ENCODE data around the gene C16orf96. TPM values are rescaled to one million over a fixed set of nuclear protein-coding genes. Genes with fewer than 3 reads are reported as not detected.

The C16orf96 gene
- total and polyA plus RNA-seq, 2 of the 8 experiments (the other 6 are each of a cell fraction or from before 2014, with no cell fraction given): 1.0 to 1.3 TPM

- TF ChIP-seq CHD7 (IDR thresholded peaks at IDR 0.05; ENCODE audit: insufficient replicate concordance, low read length) (no peak), SAP30 (IDR thresholded peaks at IDR 0.05; ENCODE audit: insufficient read depth, insufficient replicate concordance, low read length) (no peak), POLR2A (IDR thresholded peaks at IDR 0.05; ENCODE audit: control extremely low read depth in 1 of 2, low read depth in 2 of 2, low read length in 2 of 2) (no peak), HDAC6 (IDR thresholded peaks at IDR 0.05; ENCODE audit: low read depth, low read length) (no peak)
Measured at GRCh38 chr16:4602331-4602730, 46.2 kb downstream of the C16orf96 start (continued).

All from H1 (cell line).